DOHH2 (cell line): ENCODE data around the gene TSNAXIP1.

Experiments
- CTCF ChIP-seq: fragments of 200-600 bp; sonication (generic); IDR thresholded peaks from one replicate; pipeline ENCODE4 v1.5.1; 2014; ENCODE audit warnings: antibody characterized with exemption, mild to moderate bottlenecking, low read depth, low read length; ENCODE audit not compliant: poor library complexity, severe bottlenecking
- EZH2phosphoT487 ChIP-seq: fragments of 200-600 bp; sonication (generic); IDR thresholded peaks from 2 replicates; pipeline ENCODE4 v1.6.1; 2017; ENCODE audit warnings: borderline replicate concordance, mild to moderate bottlenecking, antibody characterized with exemption, low read length, moderate library complexity, mixed read lengths

DNA sequence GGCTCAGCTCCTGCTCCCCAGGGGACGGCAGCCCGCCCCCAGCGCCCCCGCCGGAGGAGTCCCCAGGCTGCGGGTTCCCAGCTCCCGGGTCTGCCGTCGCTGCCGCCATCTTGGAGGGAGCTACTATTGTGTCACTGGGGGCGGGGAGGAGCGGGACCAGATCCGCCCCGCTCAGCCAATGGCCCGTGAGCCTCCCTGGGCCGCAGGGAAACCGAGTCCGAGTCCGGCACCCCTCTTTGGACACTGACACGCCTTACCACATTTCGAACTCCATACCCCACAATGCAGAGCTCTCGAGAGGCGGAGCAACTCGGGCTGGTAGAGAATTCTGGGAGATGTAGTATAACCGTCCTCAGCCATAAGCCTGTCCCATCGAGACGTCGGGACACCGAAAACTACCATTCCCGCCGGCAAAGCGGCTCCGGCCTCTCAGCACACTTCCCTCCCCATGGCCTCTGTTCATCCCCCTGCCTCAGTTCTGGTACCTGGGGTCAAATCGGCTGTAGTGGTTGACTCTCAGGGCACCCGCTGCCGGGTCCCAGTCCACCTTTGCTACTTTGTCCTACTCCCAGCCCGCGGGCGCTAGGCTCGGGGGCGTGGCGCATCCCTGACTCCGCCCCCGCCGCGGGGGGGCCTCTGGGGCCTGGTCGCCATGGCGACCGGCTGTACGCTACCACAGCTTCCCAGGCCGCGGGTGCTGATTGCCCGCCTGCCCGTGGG lies at the start of gene TSNAXIP1, which contains the start of gene RANBP10:
- TF ChIP-seq CTCF: no peak
- TF ChIP-seq EZH2phosphoT487: no peak
